ENCODE data around the gene OR13H1. TPM values are rescaled to one million over a fixed set of nuclear protein-coding genes. Genes with fewer than 3 reads are reported as not detected.
"Not testable (repeated sequence)": the region's sequence is repeated elsewhere in the genome, so short reads cannot be mapped to it uniquely, and the experiment has no call there.

OR13H1 gene, protein sequence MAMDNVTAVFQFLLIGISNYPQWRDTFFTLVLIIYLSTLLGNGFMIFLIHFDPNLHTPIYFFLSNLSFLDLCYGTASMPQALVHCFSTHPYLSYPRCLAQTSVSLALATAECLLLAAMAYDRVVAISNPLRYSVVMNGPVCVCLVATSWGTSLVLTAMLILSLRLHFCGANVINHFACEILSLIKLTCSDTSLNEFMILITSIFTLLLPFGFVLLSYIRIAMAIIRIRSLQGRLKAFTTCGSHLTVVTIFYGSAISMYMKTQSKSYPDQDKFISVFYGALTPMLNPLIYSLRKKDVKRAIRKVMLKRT
- not detected for polyA plus RNA-seq
- long read RNA-seq, donor 1 = 0 reads
- long read RNA-seq, donor 2 = 0 reads
- long read RNA-seq, donor 3 = 0 reads
- long read RNA-seq, donor 4 = 0 reads
- long read RNA-seq, donor 5 = 0 reads
- long read RNA-seq, donor 6 = 0 reads
- long read RNA-seq, donor 7 = 0 reads
- long read RNA-seq, donor 8 = 0 reads
- long read RNA-seq, donor 9 = 0 reads
- long read RNA-seq, donor 10 = 0 reads
- long read RNA-seq, donor 11 = 0 reads

DNA sequence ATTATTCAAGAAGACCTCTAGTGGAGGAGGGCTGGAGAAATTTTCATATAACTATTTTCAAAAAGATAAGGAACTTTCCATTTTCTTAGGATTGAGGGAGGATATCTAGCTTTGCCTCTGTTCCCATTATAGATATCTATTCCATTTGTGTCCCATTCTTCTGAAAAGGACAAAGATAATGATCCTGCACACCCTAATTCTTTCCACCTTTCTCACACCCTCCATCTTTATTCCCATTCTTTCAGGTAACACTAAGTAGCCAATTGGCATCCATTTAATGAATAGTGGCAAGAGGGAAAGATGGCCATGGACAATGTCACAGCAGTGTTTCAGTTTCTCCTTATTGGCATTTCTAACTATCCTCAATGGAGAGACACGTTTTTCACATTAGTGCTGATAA is at the start of gene OR13H1:
Gene OR13H1 (plus strand): TSS at position 301 of the 400 bp plus-strand sequence. CDS start 0 bp downstream, at position 301.
- no peak within 1 kb of the TSS for H3K4me3 ChIP-seq (ENCODE audit: low read length)
- no peak for DNase-seq
- no peaks in the 10 kb centered on the region for H3K36me3 ChIP-seq (ENCODE audit: control insufficient read depth, insufficient read depth, low read length)
- no CpG with 5 or more reads among the region's 1 CpG for WGBS (ENCODE audit: insufficient coverage, low lambda C conversion rate)
- H3K27me3 ChIP-seq (ENCODE audit: control insufficient read depth, insufficient read depth, low read length) = no peaks in the 10 kb centered on the region
- H3K4me1 ChIP-seq (ENCODE audit: control insufficient read depth, insufficient read depth, low read length) = no peaks in the 10 kb centered on the region
- no peak within 1 kb of the TSS for H3K27ac ChIP-seq (ENCODE audit: low read length)
- H3K9me3 ChIP-seq (ENCODE audit: control insufficient read depth, low read depth, low read length) = no peaks in the 10 kb centered on the region

DNA sequence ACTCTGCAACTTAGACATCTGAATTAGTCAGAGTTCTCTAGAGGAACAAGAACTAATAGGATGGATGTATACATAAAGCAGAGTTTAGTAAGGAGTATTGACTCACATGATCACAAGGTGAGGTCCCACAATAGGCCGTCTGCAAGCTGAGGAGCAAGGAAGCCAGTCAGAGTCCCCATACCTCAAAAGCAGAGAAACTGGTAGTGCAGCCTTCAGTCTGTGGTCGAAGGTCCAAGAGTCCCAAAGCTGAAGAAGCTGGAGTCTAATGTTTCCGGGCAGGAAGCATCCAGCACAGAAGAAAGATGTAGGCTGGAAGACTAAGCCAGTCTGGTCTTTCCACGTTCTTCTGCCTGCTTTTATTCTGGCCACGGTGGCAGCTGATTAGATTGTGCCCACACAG is 42.3 kb upstream of the OR13H1 start:
- not testable (repeated sequence) for H3K27ac ChIP-seq (ENCODE audit: low read length); H3K9me3 ChIP-seq (ENCODE audit: control insufficient read depth, low read depth, low read length); H3K4me3 ChIP-seq (ENCODE audit: low read length); H3K4me1 ChIP-seq (ENCODE audit: control insufficient read depth, insufficient read depth, low read length); H3K36me3 ChIP-seq (ENCODE audit: control insufficient read depth, insufficient read depth, low read length); DNase-seq; H3K27me3 ChIP-seq (ENCODE audit: control insufficient read depth, insufficient read depth, low read length)
- WGBS (ENCODE audit: insufficient coverage, low lambda C conversion rate) = no CpG with 5 or more reads among the region's 5 CpGs

DNA sequence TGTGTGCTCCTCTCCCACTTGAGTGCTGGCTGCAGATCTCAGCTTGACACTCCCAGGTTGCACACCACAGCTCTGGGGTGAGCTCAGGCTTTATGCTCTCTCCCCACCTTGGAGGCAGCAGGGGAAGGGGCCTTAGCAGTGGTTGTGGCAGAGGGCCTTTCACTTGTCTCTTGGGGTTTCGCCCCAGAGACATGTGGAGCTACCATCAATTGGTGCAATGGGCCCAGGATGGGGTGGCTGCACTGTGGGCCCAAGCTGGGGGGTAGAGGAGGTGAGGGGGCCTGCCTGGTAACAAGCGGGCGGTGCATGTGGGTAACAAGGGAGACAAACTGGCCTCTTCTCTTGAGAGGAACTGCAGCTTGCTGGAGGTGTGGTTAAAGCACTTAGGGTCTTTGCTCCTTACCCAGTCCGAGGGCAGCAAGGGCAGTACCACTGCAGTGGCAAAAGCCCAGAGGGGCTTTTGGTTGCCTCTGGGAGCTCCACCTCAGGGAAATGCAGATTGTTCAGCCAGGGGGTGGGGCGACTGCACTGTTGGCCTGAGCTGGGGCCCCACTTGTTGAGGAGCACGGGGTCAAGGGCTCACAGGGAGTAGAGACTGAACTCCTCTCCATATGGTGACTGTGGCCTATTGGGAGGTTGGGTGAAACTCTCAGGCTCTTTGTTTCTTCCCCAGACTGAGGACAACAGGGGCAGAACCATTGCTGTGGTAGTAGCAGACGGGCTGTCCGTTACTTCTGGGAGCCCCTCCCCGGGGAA is 30.5 kb upstream of the OR13H1 start:
- H3K36me3 ChIP-seq (ENCODE audit: control insufficient read depth, insufficient read depth, low read length) = no peaks in the 10 kb centered on the region
- H3K27me3 ChIP-seq (ENCODE audit: control insufficient read depth, insufficient read depth, low read length) = no peaks in the 10 kb centered on the region
- H3K4me1 ChIP-seq (ENCODE audit: control insufficient read depth, insufficient read depth, low read length) = no peaks in the 10 kb centered on the region
- no peak for DNase-seq
- H3K4me3 ChIP-seq (ENCODE audit: low read length) = no peak overlapping the region
- no CpG with 5 or more reads among the region's 9 CpGs for WGBS (ENCODE audit: insufficient coverage, low lambda C conversion rate)
- no peak overlapping the region for H3K27ac ChIP-seq (ENCODE audit: low read length)
- H3K9me3 ChIP-seq (ENCODE audit: control insufficient read depth, low read depth, low read length) = no peaks in the 10 kb centered on the region

DNA sequence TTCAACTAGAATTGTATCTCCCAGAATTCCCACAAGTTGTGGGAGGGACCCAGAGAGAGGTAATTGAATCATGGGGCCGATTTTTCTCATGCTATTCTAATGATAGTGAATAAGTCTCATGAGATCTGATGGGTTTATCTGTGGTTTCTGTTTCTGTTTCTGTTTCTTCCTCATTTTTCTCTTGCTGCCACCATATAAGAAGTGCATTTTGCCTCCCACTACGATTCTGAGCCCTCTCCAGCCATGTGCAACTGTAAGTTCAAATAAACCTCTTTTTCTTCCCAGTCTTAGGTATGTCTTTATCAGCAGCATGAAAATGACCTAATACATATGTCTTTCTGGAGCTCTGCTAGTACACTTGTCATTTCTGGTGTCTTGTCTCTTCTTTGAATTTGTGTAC is 22.1 kb upstream of the OR13H1 start:
- no peak overlapping the region for H3K4me3 ChIP-seq (ENCODE audit: low read length)
- WGBS (ENCODE audit: insufficient coverage, low lambda C conversion rate) = no CpG with 5 or more reads among the region's 2 CpGs
- H3K36me3 ChIP-seq (ENCODE audit: control insufficient read depth, insufficient read depth, low read length) = no peaks in the 10 kb centered on the region
- no peak for DNase-seq
- no peak overlapping the region for H3K27ac ChIP-seq (ENCODE audit: low read length)
- H3K9me3 ChIP-seq (ENCODE audit: control insufficient read depth, low read depth, low read length) = no peaks in the 10 kb centered on the region
- no peaks in the 10 kb centered on the region for H3K4me1 ChIP-seq (ENCODE audit: control insufficient read depth, insufficient read depth, low read length)
- no peaks in the 10 kb centered on the region for H3K27me3 ChIP-seq (ENCODE audit: control insufficient read depth, insufficient read depth, low read length)

DNA sequence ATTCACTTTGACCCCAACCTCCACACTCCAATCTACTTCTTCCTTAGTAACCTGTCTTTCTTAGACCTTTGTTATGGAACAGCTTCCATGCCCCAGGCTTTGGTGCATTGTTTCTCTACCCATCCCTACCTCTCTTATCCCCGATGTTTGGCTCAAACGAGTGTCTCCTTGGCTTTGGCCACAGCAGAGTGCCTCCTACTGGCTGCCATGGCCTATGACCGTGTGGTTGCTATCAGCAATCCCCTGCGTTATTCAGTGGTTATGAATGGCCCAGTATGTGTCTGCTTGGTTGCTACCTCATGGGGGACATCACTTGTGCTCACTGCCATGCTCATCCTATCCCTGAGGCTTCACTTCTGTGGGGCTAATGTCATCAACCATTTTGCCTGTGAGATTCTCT is 344 bp downstream of the OR13H1 start:
- H3K9me3 ChIP-seq (ENCODE audit: control insufficient read depth, low read depth, low read length) = no peaks in the 10 kb centered on the region
- no peaks in the 10 kb centered on the region for H3K4me1 ChIP-seq (ENCODE audit: control insufficient read depth, insufficient read depth, low read length)
- no peak for DNase-seq
- no peaks in the 10 kb centered on the region for H3K27me3 ChIP-seq (ENCODE audit: control insufficient read depth, insufficient read depth, low read length)
- no peak overlapping the region for H3K27ac ChIP-seq (ENCODE audit: low read length)
- no peak overlapping the region for H3K4me3 ChIP-seq (ENCODE audit: low read length)
- no CpG with 5 or more reads among the region's 4 CpGs for WGBS (ENCODE audit: insufficient coverage, low lambda C conversion rate)
- H3K36me3 ChIP-seq (ENCODE audit: control insufficient read depth, insufficient read depth, low read length) = no peaks in the 10 kb centered on the region

DNA sequence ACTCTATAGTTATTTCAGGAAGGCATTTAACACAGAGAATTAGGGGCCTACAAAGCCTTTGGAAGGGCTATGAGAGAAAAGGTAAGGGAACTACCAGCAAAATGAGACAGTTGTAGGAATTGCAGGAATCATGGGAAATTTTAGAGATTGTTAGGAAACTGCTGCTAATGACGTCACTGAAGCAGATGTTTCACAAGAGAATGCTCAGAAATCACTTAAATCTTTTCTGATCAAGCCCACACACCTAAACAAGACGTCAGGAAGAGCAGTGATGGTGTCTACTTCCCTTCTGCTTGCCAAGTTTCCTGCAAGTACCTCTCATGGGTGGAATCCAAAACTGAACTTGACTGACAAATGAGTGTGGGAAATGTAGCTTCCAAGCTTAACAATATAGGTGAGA is 5.1 kb downstream of the OR13H1 start:
- no peak overlapping the region for H3K4me3 ChIP-seq (ENCODE audit: low read length)
- DNase-seq = no peak
- no peaks in the 10 kb centered on the region for H3K27me3 ChIP-seq (ENCODE audit: control insufficient read depth, insufficient read depth, low read length)
- H3K36me3 ChIP-seq (ENCODE audit: control insufficient read depth, insufficient read depth, low read length) = no peaks in the 10 kb centered on the region
- no peak overlapping the region for H3K27ac ChIP-seq (ENCODE audit: low read length)
- no peaks in the 10 kb centered on the region for H3K4me1 ChIP-seq (ENCODE audit: control insufficient read depth, insufficient read depth, low read length)
- no CpG with 5 or more reads among the region's 2 CpGs for WGBS (ENCODE audit: insufficient coverage, low lambda C conversion rate)
- H3K9me3 ChIP-seq (ENCODE audit: control insufficient read depth, low read depth, low read length) = no peaks in the 10 kb centered on the region

DNA sequence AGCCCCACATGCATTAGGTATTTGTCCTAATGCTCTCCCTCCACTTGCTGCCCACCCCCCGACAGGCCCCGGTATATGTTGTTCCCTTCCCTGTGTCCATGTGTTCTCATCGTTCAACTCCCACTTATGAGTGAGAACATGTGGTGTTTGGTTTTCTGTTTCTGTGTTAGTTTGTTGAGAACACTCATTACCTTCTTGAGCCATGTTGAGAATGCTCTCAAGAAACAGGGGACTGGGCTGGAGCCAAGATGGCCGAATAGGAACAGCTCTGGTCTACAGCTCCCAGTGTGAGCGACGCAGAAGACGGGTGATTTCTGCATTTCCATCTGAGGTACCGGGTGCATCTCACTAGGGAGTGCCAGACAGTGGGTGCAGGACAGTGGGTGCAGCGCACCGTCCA is 8.6 kb downstream of the OR13H1 start:
- not testable (repeated sequence) for H3K4me1 ChIP-seq (ENCODE audit: control insufficient read depth, insufficient read depth, low read length); H3K27me3 ChIP-seq (ENCODE audit: control insufficient read depth, insufficient read depth, low read length); H3K36me3 ChIP-seq (ENCODE audit: control insufficient read depth, insufficient read depth, low read length); H3K4me3 ChIP-seq (ENCODE audit: low read length); H3K27ac ChIP-seq (ENCODE audit: low read length); DNase-seq; H3K9me3 ChIP-seq (ENCODE audit: control insufficient read depth, low read depth, low read length)
- WGBS (ENCODE audit: insufficient coverage, low lambda C conversion rate) = no CpG with 5 or more reads among the region's 10 CpGs

DNA sequence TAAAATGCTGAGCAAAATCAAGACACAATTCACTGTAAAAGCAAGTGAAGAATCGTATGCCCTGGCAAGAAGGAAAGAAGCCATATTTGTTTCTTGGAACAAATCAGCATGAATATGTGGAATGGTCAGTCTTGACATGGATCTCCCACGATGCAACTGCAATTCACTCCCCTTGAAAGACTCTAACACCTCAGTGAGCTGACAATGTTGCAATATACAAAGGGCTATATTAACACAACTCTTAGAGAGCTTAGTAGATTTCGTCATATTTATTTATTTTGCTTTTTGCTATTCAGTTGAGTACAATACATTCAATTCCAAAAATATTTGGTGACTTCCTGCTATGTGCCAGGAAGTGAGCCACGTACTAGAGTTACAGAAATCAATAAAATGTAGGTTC is 14.7 kb downstream of the OR13H1 start:
- Histone ChIP-seq H3K9me3 (ENCODE audit: control insufficient read depth, low read depth, low read length) (no peaks in the 10 kb centered on the region), H3K4me3 (ENCODE audit: low read length) (no peak overlapping the region), H3K27me3 (ENCODE audit: control insufficient read depth, insufficient read depth, low read length) (no peaks in the 10 kb centered on the region), H3K36me3 (ENCODE audit: control insufficient read depth, insufficient read depth, low read length) (no peaks in the 10 kb centered on the region), H3K27ac (ENCODE audit: low read length) (no peak overlapping the region), H3K4me1 (ENCODE audit: control insufficient read depth, insufficient read depth, low read length) (no peaks in the 10 kb centered on the region)
- no CpG with 5 or more reads among the region's 4 CpGs for WGBS (ENCODE audit: insufficient coverage, low lambda C conversion rate)
- DNase-seq = no peak

DNA sequence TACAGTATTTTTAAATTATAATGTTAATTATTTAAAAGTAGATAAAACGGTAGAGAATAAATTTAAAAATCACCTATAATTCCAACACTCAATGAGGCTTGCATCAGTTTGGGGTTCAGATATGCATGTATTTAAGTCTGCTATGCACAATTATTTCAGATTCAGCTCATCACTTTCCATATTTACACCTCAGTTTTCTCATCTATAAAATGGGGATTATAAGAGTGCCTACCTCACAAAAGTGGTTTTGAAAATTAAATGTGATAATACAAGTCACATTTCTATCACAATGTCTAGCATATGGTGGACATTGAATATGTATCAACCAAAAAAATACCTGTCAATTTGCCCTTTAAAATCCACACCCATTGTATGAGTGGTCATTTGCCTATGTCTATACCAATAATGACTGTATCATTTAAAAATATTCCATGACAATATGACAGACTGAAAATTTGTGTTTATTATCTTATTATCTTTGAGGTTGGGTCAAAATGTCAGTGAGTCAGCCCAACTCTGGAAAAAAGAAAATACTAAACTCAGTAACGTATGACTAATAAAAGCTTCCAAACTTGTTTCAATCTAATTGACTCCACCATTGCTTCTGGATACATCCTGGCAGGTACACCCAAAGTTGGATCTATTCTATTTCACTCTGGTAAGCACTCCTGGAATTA is 20.8 kb downstream of the OR13H1 start:
- H3K36me3 ChIP-seq (ENCODE audit: control insufficient read depth, insufficient read depth, low read length) = no peaks in the 10 kb centered on the region
- DNase-seq = no peak
- no peak overlapping the region for H3K4me3 ChIP-seq (ENCODE audit: low read length)
- WGBS (ENCODE audit: insufficient coverage, low lambda C conversion rate) = no CpG with 5 or more reads among the region's 2 CpGs
- no peaks in the 10 kb centered on the region for H3K27me3 ChIP-seq (ENCODE audit: control insufficient read depth, insufficient read depth, low read length)
- H3K4me1 ChIP-seq (ENCODE audit: control insufficient read depth, insufficient read depth, low read length) = no peaks in the 10 kb centered on the region
- no peak overlapping the region for H3K27ac ChIP-seq (ENCODE audit: low read length)
- H3K9me3 ChIP-seq (ENCODE audit: control insufficient read depth, low read depth, low read length) = no peaks in the 10 kb centered on the region

DNA sequence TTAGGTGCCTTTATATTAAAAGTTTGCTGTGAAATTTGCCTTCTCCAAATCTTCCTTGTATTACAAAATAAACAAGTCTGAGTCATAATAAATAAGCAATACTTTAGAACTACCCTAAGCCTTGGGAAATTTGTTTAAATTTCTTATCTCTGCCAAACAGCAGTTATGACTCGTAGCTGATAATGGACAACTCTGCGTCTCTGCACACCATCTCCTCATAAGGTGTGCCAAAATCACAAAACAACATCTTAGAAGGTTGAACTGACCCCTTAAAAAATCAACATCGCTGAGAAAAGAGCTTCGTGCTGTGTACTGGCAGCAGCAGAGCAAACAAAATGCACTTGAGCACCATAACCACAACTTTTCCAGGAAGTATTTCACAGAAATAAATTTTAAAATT is 22.0 kb downstream of the OR13H1 start:
- H3K36me3 ChIP-seq (ENCODE audit: control insufficient read depth, insufficient read depth, low read length) = no peaks in the 10 kb centered on the region
- no peak for DNase-seq
- H3K9me3 ChIP-seq (ENCODE audit: control insufficient read depth, low read depth, low read length) = no peaks in the 10 kb centered on the region
- no peaks in the 10 kb centered on the region for H3K27me3 ChIP-seq (ENCODE audit: control insufficient read depth, insufficient read depth, low read length)
- no peak overlapping the region for H3K4me3 ChIP-seq (ENCODE audit: low read length)
- no peak overlapping the region for H3K27ac ChIP-seq (ENCODE audit: low read length)
- WGBS (ENCODE audit: insufficient coverage, low lambda C conversion rate) = no CpG with 5 or more reads among the region's 4 CpGs
- no peaks in the 10 kb centered on the region for H3K4me1 ChIP-seq (ENCODE audit: control insufficient read depth, insufficient read depth, low read length)

All from large intestine (tissue), 12 donors.